ENCODE measurements around the gene RTL1. TPM values are rescaled to one million over a fixed set of nuclear protein-coding genes. Genes with fewer than 3 reads are reported as not detected.

The RTL1 gene
- total and polyA plus RNA-seq, 5 experiments from 2014 or later = not detected

DNA sequence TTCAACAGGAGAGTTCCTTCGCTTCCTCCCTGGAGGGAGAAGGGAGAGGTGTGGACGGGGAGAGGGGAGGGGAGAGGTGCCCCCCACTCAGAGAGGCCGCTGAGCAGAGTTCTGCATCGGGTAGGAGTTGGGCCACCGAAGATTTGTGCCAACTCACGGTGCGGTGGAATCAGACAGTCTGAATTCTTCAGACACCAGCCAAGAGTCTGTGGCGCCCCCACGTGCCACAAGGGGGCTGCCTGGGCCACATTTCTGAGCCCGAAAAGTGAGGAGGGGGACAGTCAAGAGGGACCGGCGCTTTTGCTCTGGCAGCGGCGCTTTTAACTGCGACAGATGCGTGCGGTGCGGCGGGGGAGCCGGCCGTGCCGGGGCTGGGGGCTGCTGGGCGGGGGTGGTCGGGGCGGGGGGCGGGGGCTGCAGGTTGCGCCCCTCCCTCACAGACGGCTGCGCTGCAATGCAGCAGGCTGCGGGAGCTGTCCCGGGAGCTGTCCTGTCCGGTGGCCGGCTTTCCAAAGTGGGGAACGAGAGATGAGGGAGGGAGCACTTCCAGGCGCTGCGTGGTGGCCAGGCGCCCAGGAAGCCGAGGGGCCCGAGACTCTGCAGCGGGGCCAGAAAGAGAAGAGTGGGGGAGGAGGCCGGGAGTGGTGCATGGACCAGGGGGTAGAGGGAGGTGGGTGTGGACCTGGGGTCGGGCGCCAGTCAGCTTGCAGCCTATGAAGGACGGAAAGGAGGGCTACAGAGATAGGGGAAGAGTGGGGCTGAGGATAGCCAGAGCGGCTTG is 975 bp upstream of the RTL1 start:
- DNase-seq = peak in 1 of 10 donors; percentile 10

GRCh38 chr14:100903134-100903468 is 421 bp downstream of the RTL1 start:
- Mint-ChIP-seq H3K27ac (no peak overlapping the region), H3K36me3 (no peaks in the 10 kb centered on the region), H3K4me1 (no peaks in the 10 kb centered on the region), H3K27me3 (peaks cover 19 to 68% (median 53%) of the 10 kb centered on the region in 5 donors), H3K9me3 (peaks cover 0 to 3% (median 0%) of the 10 kb centered on the region in 9 donors), H3K4me3 (no peak overlapping the region)
- POLR2A ChIA-PET = no interaction called here
- peak in 1 of 10 donors; percentile 10 for DNase-seq
- ATAC-seq = no peak

More for the DNA sequence above, 975 bp upstream of the RTL1 start:
- Mint-ChIP-seq H3K27me3 (peaks cover 17 to 57% (median 44%) of the 10 kb centered on the region in 5 donors), H3K9me3 (peaks cover 0 to 3% (median 0%) of the 10 kb centered on the region in 9 donors), H3K4me3 (no peak overlapping the region), H3K4me1 (no peaks in the 10 kb centered on the region), H3K36me3 (no peaks in the 10 kb centered on the region), H3K27ac (no peak overlapping the region)
- POLR2A ChIA-PET = no interaction called here
- no peak for ATAC-seq

- ATAC-seq (no peak), DNase-seq (no peak)
- H3K36me3 Mint-ChIP-seq = no peaks in the 10 kb centered on the region
- peaks cover 19 to 68% (median 53%) of the 10 kb centered on the region in 5 donors for H3K27me3 Mint-ChIP-seq
- H3K4me1 Mint-ChIP-seq = no peaks in the 10 kb centered on the region
- no peak overlapping the region for H3K4me3 Mint-ChIP-seq
- peaks cover 0 to 3% (median 0%) of the 10 kb centered on the region in 9 donors for H3K9me3 Mint-ChIP-seq
- H3K27ac Mint-ChIP-seq = no peak overlapping the region
- POLR2A ChIA-PET = no interaction called here
These were observed 1.0 kb downstream of the RTL1 start for GRCh38 chr14:100902295-100903133.

DNA sequence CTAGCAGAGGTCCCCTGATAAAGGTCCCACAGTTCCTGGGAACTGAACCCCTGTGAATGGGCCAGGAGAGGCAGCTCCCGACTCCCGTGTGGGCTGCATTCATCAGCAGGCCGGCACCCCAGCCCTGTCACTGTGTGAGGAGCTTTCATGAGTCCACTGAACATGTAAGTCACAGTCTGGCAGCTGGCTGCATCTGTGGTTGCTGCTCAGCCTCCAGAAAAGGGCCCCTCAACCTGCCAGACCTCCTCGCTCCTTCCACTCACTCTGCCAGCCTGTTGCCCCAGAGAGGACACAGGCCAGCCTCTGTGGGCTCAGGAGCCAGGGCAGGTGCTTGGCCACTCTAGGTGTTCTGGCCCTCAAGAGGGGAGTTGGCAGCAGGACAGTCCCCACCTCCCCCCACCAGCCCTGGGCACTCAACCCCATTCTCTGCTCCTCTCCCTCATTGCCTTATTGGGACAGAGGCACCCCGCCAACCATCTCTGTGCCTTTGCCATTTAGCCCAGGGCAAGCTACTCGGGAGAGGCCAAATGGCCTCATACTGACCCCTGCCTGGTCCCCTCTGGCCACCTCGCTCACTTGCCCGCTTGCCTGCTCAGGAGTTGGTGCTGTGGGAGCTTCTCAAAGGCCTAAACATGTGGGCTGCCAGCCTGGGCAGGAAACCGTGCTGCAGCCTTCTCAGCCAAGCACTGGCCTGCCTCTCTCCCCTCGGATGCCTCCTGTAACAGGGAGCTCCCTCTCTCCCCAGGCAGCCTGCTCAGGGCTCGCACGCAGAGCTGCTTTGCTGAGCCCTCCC is 1.9 kb downstream of the RTL1 start:
- no peak overlapping the region for H3K4me3 Mint-ChIP-seq
- H3K27me3 Mint-ChIP-seq = peaks cover 21 to 74% (median 60%) of the 10 kb centered on the region in 5 donors
- POLR2A ChIA-PET = no interaction called here
- H3K36me3 Mint-ChIP-seq = no peaks in the 10 kb centered on the region
- H3K27ac Mint-ChIP-seq = no peak overlapping the region
- ATAC-seq = no peak
- peak in 1 of 10 donors; percentile 11 for DNase-seq
- no peaks in the 10 kb centered on the region for H3K4me1 Mint-ChIP-seq
- peaks cover 0 to 3% (median 0%) of the 10 kb centered on the region in 9 donors for H3K9me3 Mint-ChIP-seq

DNA sequence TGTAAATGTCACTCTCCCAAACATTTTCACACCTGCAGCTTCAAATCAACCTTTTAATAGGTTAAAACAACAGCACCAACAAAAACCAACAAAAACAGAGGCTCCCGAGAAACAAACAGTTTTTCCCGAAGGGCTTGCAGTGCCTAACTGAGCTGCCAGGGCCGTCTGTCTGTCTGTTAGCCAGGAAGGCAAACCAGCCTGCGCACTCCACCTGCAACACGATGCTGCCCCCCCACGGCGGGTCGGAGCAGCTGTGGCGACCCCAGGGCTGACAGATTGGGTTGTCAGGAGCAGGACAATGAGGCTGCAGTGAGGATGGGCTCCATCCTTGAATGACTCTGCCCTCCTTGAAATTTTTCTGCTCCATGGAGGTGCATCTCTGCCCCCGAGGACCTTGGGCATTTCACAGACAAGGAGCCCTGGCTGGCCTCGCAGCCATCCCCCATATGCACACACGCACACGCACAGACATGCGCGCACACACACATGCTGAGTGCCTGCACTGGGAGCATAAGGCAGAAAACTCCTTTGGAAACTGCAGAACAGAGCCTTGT is 2.6 kb downstream of the RTL1 start:
- peaks cover 21 to 79% (median 60%) of the 10 kb centered on the region in 5 donors for H3K27me3 Mint-ChIP-seq
- peak in 1 of 10 donors; percentile 12 for DNase-seq
- H3K36me3 Mint-ChIP-seq = no peaks in the 10 kb centered on the region

DNA sequence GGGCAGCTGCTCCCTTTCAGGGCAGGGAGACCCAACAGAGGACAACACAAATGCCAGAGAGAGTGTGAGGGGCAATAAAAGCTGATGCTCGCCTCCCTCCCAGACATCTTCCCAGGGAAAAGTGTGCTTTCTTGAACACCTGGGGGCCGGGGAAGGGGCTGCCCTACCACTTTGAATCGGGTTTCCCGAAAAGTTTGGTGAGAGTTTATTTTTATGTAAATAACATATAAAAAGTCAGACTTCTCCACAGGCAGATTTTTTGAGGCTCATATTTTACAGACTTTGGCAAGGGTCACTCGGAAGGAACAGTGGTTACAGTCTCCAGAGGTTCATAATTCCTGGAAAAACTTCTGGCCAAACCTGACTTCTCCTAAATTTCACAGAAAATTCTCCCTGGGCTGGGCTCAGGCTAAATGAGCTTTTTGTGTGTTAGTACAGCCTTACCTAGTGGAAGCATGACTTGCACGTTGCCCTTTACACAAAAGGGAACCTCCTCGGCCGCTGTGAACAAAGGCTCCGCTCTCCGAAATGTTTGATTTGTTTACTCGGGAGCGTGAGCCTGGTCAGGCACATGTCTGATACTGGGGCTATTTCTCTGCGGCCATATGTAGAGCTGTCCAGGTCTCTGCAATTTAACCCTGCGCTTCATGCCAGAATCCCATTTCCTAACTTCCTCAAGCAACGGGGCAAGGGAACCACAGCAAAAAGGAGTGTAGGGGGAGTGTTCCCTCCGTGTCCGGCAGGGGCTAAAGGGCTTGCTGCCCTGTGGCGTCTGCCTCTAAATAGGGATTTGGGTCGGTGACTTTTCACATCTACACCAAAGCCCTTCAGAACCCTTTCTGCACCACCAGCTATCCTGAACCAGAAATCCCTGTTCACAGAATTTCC is 3.4 kb downstream of the RTL1 start:
- Mint-ChIP-seq H3K4me1 (no peaks in the 10 kb centered on the region), H3K36me3 (no peaks in the 10 kb centered on the region), H3K27me3 (peaks cover 24 to 79% (median 55%) of the 10 kb centered on the region in 5 donors), H3K9me3 (peaks cover 0 to 3% (median 0%) of the 10 kb centered on the region in 9 donors), H3K27ac (peak overlapping the region in 1 of 10 donors; percentile 32), H3K4me3 (no peak overlapping the region)
- POLR2A ChIA-PET = no interaction called here
- DNase-seq = peak in 1 of 10 donors; percentile 10
- ATAC-seq = no peak

More for the DNA sequence above, 2.6 kb downstream of the RTL1 start:
- Mint-ChIP-seq H3K4me3 (no peak overlapping the region), H3K27ac (peak overlapping the region in 1 of 10 donors; percentile 32), H3K9me3 (peaks cover 0 to 3% (median 0%) of the 10 kb centered on the region in 9 donors), H3K4me1 (no peaks in the 10 kb centered on the region)
- POLR2A ChIA-PET = no interaction called here
- ATAC-seq = no peak

DNA sequence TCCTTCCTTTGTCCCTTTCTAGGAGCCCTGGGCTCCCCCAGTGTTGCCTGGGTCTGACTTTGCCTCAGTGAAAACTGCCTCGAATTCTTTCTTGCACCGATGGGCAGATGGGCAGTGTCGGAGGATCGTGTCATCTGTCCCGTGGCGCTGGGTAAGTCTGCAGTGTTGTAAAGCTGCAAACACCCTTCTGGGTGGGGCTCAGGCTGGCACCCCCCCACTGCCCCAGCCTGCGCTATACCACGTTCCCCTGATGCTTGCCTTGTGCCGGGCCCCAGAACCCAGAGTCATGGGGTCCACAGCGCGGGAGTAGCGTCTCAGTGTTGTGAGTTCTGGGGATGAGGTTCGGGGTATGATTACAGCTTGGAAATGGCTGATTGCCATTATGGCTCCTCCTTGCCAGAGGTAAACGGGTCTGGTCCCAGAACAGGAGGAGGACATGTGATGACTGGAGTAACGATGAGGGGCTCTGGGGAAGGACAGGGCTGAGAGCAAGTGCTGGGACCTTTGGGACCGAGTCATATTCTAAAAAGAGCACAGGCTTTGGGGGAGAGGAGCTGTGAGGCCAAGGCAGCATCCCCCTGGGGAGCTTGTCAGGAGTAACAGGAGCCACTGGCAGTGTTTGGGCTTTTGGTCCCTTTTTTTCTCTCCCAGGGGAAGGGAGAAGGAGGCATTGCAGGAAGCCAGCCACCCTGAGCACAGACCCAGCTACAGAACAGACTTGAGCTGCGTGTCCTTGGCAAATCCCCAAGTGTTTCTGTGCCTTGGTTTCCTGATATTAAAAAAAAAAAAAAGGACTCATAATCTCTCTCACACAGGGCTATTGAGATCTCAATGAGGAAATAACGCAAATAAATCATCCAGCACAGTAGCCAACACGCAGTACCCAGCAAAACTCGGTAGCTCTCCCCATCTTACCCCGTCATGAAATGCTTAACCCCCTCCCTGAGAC is 4.3 kb downstream of the RTL1 start:
- POLR2A ChIA-PET = no interaction called here
- Mint-ChIP-seq H3K4me3 (no peak overlapping the region), H3K4me1 (no peaks in the 10 kb centered on the region), H3K27me3 (peaks cover 24 to 79% (median 58%) of the 10 kb centered on the region in 5 donors), H3K9me3 (peaks cover 0 to 3% (median 0%) of the 10 kb centered on the region in 9 donors), H3K27ac (no peak overlapping the region), H3K36me3 (no peaks in the 10 kb centered on the region)
- ATAC-seq (no peak), DNase-seq (peak in 1 of 10 donors; percentile 9)

- ATAC-seq (no peak), DNase-seq (no peak)
- Mint-ChIP-seq H3K4me3 (no peak overlapping the region), H3K27me3 (peaks cover 22 to 73% (median 53%) of the 10 kb centered on the region in 5 donors), H3K9me3 (peaks cover 0 to 3% (median 0%) of the 10 kb centered on the region in 9 donors), H3K36me3 (no peaks in the 10 kb centered on the region), H3K27ac (peak overlapping the region in 1 of 10 donors; percentile 9), H3K4me1 (no peaks in the 10 kb centered on the region)
- POLR2A ChIA-PET = no interaction called here
These were observed 5.1 kb downstream of the RTL1 start for GRCh38 chr14:100898465-100898864.

DNA sequence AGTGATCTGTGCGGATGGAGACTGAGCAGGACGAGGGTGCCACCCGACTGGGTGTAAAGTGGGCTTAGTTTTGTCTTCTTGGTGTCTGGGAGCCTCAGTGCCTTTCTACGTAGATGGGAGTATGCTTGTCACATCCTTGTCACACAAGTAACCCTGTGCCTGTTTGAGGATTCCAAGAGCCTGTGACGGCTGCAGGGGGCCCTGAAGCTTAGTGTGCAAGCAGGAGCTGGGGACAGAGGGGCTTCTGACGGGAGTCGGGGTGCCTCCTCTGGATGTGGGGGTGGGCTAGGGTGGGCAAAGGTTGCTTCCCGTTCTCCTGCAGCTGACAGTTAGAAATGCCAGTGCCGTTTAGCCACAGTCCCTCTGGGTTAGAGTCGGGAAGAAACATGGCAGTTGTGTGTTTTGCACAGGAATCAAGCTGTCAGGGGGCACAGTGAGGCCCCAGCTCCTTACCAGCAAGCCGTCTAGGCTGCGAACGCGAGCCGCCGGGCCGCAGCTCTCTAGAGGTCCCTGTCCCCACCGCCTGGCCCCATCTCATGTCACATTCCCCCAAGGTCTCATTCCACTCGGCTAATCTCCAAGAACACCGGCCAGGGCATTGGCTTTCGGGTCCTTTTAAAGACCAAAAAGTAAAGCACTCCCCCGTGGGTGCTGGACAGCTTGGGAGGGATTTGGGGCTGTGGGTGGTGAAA is 7.0 kb downstream of the RTL1 start:
- Mint-ChIP-seq H3K4me3 (no peak overlapping the region), H3K4me1 (no peaks in the 10 kb centered on the region), H3K27ac (no peak overlapping the region), H3K36me3 (no peaks in the 10 kb centered on the region), H3K27me3 (peaks cover 18 to 66% (median 45%) of the 10 kb centered on the region in 5 donors), H3K9me3 (no peaks in the 10 kb centered on the region)
- POLR2A ChIA-PET = no interaction called here
- ATAC-seq (no peak), DNase-seq (peak in 1 of 10 donors; percentile 13)

DNA sequence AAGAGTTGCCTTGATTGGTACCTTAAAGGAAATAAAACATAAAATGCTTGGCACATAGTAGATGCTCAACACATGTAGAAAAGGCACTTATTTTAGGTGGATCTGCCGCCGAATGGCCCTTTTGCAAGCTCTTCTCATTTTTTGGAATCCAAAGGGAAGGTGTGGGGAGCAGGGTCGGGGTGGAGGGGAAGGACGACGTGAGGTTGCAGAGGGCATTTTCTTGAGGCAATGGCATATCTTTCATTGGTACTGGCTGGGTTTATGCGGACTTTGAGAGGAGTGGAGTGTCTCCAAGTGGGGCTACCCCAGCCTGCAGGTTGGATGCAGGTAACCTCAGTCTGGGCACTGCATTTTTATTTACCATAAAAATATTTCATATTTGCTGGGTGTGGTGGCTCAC is 8.1 kb downstream of the RTL1 start:
- H3K4me1 Mint-ChIP-seq = no peaks in the 10 kb centered on the region
- H3K9me3 Mint-ChIP-seq = no peaks in the 10 kb centered on the region
- DNase-seq (no peak), ATAC-seq (no peak)
- H3K4me3 Mint-ChIP-seq = no peak overlapping the region
- POLR2A ChIA-PET = no interaction called here
- no peaks in the 10 kb centered on the region for H3K36me3 Mint-ChIP-seq
- H3K27ac Mint-ChIP-seq = no peak overlapping the region
- H3K27me3 Mint-ChIP-seq = peaks cover 15 to 56% (median 37%) of the 10 kb centered on the region in 5 donors

Data from naive thymus-derived CD8-positive, alpha-beta T cell (primary cell).